Measurements from ENCODE around the gene MXRA7.
"Not testable (repeated sequence)": the region's sequence is repeated elsewhere in the genome, so short reads cannot be mapped to it uniquely, and the experiment has no call there.

Gene MXRA7

GRCh38 chr17:76710863-76711611 is at the start of gene MXRA7:
Gene MXRA7, minus strand, starts transcription at chr17:76710965. Its CDS starts 19 bp downstream, at chr17:76710946.
- peak; percentile 77 for DNase-seq
- peak; percentile 73 for ATAC-seq

GRCh38 chr17:76758570-76758969 is 47.8 kb upstream of the MXRA7 start:
- DNase-seq = no peak

GRCh38 chr17:76757256-76757655 is 46.5 kb upstream of the MXRA7 start:
- no peak for ATAC-seq
- no peak for DNase-seq

More at GRCh38 chr17:76758570-76758969, 47.8 kb upstream of the MXRA7 start:
- ATAC-seq = no peak

GRCh38 chr17:76755285-76755684 is 44.5 kb upstream of the MXRA7 start:
- DNase-seq (no peak), ATAC-seq (no peak)

GRCh38 chr17:76753061-76753961 is 42.5 kb upstream of the MXRA7 start:
- DNase-seq (no peak), ATAC-seq (peak; percentile 14)

- no peak for DNase-seq
- ATAC-seq = no peak
Observed at GRCh38 chr17:76752006-76752405, 41.2 kb upstream of the MXRA7 start.

- no peak for ATAC-seq
- no peak for DNase-seq
Observed at GRCh38 chr17:76751416-76751993, 40.7 kb upstream of the MXRA7 start.

GRCh38 chr17:76748657-76749056 is 37.9 kb upstream of the MXRA7 start:
- ATAC-seq = no peak

GRCh38 chr17:76747716-76748363 is 37.1 kb upstream of the MXRA7 start:
- DNase-seq (no peak), ATAC-seq (no peak)

More at GRCh38 chr17:76748657-76749056, 37.9 kb upstream of the MXRA7 start:
- DNase-seq = no peak

GRCh38 chr17:76745785-76746184 is 35.0 kb upstream of the MXRA7 start:
- ATAC-seq = not testable (repeated sequence)

GRCh38 chr17:76744747-76745146 is 34.0 kb upstream of the MXRA7 start:
- DNase-seq = no peak
- no peak for ATAC-seq

More at GRCh38 chr17:76745785-76746184, 35.0 kb upstream of the MXRA7 start:
- not testable (repeated sequence) for DNase-seq

- no peak for ATAC-seq
- DNase-seq = no peak
Observed at GRCh38 chr17:76742958-76743357, 32.2 kb upstream of the MXRA7 start.

- no peak for DNase-seq
- no peak for ATAC-seq
Observed at GRCh38 chr17:76740329-76741118, 29.8 kb upstream of the MXRA7 start.

- not testable (repeated sequence) for ATAC-seq, DNase-seq
Observed at GRCh38 chr17:76739568-76740115, 28.9 kb upstream of the MXRA7 start.

GRCh38 chr17:76738468-76738850 is 27.7 kb upstream of the MXRA7 start:
- DNase-seq = no peak
- no peak for ATAC-seq

- ATAC-seq = peak; percentile 74
- DNase-seq = peak; percentile 95
Observed at GRCh38 chr17:76737676-76738467, 27.1 kb upstream of the MXRA7 start, which contains the start of gene MFSD11. Gene MFSD11, plus strand, starts transcription at chr17:76738119. Its CDS starts 234 bp downstream, at chr17:76738353.

GRCh38 chr17:76737082-76737675 is 26.4 kb upstream of the MXRA7 start, which contains the start of gene SRSF2:
Gene SRSF2, minus strand, starts transcription at chr17:76737331. Its CDS starts 171 bp downstream, at chr17:76737160.
- DNase-seq (peak; percentile 98), ATAC-seq (peak; percentile 75)

GRCh38 chr17:76736349-76737081 is 25.8 kb upstream of the MXRA7 start:
- DNase-seq (peak; percentile 71), ATAC-seq (peak; percentile 16)
